NCI-H345 (cell line): Measurements from ENCODE around the gene GALC.
"Not testable (repeated sequence)": the region's sequence is repeated elsewhere in the genome, so short reads cannot be mapped to it uniquely, and the experiment has no call there.

Source experiments
- DNase-seq: peaks from one replicate; lab custom pipeline; 2025; lab: John Stamatoyannopoulos, UW

GALC gene

DNA sequence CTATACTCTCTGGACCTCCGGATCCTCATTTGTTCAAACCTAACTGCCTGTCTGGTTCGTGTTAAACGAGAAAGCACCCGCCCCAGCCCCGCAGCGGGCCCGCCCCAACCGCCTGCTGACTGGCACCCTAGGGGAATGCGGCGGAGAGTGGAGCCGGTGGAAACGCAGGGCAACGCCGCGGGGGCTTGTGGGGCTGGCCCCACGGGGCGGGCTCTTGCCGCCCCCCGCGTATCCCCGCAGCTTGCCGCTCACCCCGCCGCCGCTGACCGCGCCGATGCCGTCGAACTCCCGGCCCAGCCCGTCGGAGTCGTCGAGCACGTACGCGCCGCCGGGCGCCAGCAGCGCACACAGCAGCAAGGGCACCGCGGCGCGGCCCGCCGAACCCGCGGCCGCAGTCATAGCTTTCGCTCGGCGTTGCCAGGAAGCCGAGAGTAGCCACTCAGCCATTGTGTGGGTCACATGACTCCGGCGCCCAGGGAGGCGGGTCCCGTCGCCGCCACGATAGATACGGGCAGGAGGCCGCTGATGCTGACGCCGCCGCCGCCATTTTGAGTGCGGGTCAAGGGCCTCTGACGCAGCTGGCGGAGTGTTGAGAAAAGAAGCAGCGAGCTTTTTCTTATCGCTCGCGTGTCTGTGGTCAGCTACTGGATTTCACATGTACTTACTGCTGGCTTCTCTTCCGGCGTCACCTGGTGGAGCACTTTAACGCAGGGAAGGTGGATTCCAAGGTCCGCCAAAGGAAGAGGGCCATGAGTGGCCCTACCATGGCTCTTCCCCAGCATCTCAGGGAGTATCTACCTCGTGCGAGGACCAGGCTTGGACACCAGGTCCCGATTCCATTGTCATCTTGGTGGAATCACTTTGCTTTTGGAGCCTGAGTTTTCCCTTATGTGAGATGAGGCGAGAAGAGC lies at the start of gene GALC:
GALC (minus strand) TSS at position 465 of the 911 bp plus-strand sequence; CDS start at position 447, 18 bp downstream.
- DNase-seq = peak; percentile 89

DNA sequence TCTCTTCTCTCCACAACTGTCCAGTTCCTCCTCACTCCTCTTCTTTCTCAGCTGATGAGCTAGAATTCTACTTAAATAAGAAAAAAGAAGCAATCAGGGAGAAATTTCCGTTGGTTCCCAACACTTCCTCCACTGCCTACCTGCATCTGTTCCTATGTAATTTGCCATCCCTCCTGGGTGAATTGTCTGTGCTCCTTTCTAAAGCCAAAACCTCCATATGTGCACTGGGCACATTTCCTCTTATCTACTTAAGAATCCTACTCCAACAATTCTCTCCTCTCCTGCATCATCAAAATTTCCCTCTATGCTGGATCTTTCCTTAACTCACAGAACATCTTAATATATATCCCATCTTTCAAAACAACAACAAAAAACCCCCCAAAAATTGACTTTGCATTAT lies 47.2 kb upstream of the GALC start:
- no peak for DNase-seq

DNA sequence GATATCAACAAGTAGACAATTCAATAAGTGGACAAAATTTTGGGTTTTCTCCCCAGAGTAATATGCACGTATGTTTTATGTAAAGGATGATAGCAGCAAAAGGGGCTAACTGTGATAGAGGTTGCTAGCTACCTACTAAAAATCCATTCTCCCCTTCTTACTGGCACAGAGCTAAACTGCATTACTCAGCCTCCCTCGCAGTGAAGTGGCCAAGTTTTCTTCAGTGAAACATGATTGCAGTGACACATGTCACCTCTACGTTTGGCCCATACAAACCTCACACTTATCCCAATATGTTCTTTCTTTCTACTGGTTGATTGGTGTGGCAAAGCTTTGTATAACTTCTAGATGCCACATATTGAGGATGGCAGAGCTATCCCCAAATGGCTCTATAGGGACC lies 46.2 kb upstream of the GALC start:
- DNase-seq = no peak

DNA sequence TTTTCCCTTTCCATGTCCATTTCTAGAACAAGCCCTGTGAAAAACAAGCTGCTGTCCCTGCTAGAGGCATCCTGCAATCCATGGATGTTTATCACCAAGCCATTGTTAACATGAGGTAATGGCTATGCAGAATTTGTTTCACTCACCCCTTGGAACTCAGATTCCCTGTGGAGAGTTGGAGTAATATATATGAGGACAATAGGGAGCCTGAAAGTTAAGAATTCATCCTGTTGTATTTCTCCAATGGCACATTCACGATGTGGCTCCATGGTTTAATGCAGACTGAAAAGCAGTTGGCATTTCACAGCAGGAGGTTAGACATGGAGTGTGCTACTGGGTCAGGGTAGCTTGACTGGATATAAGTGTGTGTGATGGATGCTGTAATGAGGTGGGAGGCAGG lies 44.3 kb upstream of the GALC start:
- DNase-seq = peak; percentile 51

DNA sequence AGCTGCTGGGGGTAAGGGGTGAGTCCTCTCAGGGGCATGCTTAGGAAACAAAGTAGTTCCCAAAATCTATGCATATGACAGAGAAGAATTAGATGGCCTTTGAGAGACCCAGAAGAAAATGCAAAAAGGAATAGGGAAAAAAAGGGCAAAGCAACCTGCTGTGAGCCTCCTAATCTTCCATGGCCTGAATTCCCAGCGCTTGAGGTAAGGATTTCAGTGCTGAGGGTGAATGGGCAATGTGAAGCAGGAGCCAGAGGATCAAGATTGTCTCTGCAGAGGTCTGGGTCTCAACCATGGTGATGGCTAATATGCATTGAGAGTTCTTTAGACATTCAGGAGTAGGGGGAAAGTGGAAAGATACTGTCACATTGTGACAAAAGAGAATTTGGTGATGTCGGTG lies 43.4 kb upstream of the GALC start:
- DNase-seq = no peak

DNA sequence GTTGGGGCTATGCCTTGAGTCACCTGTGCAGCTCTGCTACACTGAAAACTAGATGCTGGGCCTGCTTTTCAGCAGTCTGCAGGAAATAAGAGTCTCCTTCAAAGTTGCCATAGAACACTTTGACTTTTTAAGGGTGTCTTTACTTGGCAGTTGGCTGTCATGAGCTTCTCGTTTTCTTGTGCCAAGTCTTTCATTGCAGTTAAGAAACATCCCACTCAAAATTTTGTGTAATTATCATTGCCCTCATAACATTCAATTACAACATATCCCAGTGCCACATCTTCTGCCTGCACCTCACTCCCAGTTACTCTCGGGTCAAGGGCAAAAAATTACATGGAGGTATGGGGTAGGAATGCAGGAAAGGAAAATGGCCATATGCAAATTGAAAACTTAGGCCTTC lies 41.1 kb upstream of the GALC start:
- no peak for DNase-seq

DNA sequence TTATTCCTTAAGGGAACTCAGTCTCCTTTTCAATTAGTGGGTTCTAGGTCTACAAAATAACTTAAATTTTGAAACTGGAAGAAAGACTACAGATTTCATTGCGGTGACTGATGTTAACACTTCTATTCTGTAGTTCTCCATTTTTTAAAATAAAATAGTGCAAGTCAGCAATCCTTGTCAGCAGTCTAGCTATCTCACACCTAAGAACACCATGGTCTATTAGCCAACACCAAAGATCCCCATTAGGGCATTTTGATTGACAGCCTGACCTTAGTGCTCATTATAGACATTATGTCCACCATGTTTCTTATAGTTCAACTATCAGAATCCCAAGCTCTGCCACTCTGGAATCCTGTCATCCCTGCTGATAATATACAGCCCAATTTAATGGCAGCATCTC lies 39.4 kb upstream of the GALC start:
- DNase-seq = no peak

DNA sequence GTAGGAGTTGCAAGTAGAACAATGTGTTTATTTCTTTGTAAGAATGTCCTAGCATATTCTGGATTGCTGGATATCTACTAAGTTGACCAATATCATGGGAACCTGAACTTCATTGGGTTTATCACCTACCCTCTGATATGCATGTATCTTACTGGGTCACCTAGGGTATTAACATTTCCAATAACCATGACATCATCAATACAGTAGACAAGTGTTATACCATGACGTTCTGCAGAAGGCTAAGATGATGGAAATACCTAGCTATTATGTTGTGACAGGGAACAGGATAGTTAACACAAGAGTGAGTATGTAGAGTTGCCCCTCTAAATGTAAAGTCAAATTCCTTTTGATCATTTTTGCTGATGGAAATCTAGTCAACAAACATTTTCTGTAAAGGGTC lies 37.9 kb upstream of the GALC start:
- no peak for DNase-seq

DNA sequence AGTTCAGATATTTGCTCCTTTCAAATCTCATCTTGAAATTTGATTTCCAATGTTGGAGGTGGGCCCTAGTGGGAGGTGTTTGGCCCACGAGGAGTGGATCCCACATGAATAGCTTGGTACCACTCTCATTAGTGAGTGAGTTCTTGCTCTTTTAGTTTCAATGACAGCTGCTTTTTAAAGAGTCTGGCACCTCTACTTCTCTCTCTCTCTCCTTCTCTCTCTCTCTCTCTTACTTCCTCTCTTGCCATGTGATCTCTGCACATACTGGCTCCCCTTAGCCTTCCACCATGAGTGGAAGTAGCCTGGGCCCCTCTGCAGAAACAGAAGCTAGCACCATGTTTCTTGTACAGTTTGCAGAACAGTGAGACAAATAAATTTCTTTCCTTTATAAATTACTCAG lies 37.1 kb upstream of the GALC start:
- no peak for DNase-seq

DNA sequence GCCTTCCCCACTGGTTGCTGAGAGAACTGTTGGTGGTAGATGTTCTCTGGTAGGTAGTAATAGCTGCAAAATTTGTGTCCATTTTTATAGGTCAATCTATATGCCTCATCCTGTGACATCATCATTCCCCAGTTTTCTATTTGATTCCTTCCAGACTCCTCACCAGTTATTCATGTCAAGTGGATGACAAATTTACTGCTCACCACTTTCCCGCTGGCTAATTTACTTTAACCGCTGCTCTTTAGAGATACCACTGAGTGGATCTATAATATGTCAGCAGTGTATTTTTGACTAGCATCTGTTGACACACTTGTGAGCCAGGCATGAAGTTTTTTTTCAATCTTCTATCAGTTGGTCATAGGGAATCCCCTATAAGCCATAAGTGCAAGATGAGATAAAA lies 36.5 kb upstream of the GALC start:
- no peak for DNase-seq

DNA sequence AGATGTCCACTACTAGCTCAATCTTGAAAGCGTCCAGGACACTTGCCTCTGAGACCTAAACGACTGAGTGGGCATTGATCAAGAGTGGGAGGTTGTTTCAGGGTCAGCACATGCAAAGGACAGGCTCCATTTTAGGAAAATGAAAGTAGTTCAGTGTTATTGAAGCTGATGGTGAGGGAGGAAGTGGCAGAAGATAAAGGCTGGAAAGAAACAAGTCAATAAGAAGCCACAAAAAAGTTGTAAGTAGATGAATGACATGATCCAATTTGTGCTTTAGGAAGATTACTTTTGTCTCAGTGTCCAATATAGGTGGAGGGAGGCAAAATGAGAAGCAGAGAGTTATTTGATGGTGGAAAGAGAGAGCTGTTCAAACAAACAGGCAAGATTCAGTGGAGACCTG lies 33.9 kb upstream of the GALC start:
- no peak for DNase-seq

DNA sequence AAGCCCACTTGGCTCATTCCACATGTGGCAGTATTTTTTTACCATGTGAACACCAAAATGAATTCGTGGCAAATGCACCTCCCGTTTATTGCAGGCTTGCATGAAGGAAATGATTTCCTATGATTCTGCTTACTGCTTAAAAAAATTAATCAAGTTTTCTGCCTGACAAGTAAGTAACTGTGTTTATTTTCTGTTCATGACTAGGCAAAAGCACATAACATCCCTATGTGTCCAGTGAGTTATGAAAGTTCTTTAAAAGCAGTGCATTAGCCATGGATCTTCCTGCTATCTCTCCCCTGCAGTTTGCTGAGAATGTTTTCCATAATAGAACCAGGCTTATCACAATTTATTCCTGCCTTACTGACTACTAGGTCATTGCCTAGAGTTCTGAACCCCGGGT lies 32.3 kb upstream of the GALC start:
- DNase-seq = no peak

DNA sequence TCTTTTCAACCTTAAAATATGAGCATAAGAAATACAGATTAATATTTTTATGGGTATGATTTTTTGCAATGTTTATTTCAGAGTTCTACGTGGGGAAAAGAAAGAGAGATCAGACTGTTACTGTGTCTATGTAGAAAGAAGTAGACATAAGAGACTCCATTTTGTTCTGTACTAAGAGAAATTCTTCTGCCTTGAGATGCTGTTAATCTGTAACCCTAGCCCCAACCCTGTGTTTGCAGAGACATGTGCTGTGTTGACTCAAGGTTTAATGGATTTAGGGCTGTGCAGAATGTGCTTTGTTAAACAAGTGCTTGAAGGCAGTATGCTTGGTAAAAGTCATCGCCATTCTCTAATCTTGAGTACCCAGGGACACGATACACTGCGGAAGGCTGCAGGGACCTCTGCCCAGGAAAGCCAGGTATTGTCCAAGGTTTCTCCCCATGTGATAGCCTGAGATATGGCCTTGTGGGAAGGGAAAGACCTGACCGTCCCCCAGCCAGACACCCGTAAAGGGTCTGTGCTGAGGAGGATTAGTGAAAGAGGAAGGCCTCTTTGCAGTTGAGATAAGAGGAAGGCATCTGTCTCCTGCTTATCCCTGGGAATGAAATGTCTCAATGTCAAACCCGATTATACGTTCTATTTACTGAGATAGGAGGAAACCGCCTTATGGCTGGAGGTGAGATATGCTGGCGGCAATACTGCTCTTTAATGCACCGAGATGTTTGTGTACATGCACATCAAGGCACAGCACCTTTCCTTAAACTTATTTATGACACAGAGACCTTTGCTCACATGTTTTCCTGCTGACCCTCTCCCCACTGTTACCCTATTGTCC lies 31.5 kb upstream of the GALC start:
- DNase-seq = not testable (repeated sequence)

DNA sequence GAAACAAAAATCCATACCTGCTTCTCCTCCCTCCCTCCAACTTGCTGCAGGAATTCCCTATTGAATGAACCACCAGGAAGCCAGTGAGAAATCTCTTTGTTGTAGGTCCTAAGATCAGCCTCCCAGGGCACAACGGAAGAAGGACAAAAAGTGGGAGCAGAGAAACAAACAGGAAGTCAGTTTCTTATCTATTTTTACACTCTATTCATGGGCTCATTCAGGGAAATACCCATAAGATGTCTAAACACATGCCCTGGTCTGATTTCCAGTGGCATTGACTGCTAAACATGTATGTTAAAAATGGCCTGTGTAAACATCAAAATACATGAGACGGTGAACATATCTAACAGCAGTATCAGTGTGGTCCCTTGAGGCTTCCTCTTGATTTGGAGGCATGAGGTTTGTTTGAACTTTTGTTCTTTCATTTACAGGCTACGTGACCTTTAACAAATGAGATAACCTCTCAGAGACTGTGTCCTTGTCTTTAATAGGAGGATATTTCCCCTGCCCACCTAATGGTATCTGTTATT lies 30.7 kb upstream of the GALC start:
- no peak for DNase-seq

DNA sequence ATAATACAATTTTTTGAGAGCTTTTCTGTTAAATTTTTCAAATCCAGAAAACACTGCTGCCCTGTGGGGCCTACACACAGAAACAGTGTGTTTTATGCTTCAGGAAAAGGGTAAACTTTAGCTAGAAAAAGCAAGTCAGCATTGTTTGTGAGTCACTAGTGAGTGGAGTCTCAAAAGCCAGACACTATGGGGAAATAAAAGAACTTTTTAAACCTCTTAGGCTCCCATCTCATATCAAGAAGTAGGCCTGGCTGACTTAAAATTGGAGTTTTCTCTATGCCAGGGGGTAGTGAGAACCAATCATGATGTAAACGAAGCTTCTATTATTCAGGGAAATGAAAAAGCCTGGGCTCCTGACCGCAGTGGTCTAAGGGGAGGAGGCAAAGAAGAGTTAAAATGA lies 24.6 kb upstream of the GALC start:
- no peak for DNase-seq

DNA sequence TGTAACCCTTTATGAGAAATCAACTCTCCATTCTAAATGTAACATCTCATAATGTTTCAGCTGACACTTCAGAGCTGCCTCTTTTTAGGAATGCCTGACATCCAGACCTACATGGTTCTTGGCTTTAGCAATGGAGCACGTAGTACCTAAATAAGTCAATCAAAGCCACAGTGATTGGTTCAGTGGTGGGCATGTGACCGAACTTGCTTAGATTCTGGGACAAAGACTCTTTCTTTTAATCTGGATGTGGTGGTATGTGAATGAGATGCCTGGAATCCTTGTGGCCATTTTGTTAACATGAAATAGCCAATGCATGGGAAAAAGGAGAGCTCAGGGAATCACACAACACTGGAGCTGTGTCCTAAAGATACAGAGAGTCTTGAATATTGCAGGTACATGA lies 23.8 kb upstream of the GALC start:
- no peak for DNase-seq

DNA sequence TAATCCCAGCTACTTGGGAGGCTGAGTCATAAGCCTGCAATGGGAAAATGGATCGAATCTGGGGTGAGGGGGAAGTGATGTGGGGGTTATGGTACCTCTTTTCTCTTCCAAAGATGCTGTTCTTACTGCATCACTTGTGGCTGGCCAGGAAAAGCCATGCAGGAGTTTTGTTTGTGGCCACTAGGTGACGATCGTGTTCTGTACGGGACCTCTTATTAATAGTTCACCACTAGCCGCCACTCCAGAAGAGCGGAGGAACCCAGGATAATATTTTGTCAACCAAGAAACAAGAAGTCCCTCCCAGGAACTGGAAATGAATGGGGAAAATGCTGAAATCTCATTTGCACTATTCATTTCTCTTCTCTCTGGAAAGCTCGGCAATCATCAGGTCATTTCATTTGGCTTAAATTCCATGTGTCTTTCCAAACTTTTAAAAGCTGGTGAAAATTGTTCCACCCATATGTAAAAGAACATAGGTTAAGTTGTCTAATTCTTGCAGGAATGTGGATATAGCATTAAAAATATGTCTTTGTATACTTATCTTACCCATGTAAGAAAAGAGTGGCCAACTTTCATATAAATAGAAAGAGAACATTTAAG lies 20.9 kb upstream of the GALC start:
- peak; percentile 61 for DNase-seq

DNA sequence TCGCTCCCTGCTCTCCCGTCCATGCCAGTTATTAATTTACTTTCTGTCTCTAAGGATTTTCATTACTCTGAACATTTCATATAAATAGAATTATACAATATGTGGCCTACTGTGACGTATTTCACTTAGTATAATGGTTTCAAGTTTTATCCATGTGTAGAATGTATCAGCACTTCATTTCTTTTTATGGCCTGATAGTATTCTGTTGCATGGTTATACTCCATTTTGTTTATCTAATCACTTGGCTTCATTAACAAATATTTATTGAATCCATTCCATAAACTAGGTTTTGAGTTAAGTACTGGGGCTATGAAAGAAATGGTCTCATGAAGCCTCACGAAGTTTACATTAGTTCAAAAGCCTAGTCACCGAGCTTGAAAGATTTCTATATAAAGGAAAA lies 19.5 kb upstream of the GALC start:
- no peak for DNase-seq

DNA sequence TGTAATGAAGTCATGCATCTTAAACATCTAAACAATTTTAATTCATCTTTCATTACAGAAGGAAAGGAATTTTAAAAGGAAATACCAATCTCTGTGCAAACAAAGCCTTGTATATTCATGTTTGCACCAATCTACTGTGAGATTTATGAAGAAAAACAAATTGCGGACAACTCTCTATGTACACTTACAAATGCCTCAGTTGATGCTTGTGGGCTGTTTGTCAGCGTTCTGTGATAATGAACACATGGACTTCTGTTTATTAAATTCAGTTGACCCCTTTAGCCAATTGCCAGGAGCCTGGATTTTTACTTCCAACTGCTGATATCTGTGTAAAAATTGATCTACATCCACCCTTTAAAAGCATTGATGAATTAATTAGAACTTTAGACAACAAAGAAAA lies 17.3 kb upstream of the GALC start:
- DNase-seq = no peak

DNA sequence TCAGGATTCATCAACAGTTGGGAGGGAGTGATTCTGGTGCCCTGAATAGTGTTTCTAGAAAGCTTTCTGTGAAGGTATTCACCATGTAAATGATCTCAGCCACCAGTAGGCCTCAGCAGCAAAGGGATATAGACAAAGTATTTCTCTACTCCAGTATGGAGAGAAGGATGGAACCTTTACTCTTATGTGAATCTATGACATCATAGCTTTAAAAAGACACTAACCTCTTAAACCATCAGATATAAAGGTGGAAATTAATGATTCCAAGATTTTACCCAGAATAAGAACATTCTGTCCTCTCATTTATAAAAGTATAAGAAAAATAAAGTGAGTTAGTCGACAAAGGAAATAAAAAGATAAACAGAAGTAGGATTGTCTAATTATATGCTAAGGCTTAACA lies 16.5 kb upstream of the GALC start:
- DNase-seq = no peak

DNA sequence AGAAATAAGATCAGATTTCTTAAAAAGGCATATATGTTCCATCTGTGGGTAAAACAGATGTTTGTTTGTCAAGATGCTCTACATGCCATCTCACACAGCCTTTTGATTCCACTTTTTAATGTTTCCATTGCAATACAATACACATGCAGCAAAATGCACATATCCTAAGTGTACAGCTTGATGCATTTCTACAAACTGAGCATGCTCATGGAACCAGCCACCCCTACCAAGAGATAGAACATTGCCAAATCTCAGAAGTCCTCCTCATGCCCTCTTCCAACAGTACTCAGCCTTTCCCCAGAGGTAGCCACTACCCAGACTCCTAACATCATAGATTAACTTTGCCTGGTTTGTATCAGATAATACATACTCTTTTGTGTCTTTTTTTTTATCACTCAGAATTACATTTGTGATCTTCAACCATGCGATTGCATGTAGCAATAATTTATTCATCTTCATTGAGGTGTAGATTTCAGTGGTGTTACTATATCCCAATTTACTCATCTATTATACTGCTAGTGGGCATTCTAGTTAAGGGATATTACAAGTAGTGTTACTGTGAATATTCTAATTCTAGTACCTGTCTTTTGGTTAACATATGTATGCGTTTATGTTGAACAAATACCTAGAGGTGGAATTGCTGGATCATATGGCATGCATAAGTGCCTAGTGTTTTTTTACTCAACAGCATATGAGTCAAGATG lies 15.2 kb upstream of the GALC start:
- DNase-seq = no peak

DNA sequence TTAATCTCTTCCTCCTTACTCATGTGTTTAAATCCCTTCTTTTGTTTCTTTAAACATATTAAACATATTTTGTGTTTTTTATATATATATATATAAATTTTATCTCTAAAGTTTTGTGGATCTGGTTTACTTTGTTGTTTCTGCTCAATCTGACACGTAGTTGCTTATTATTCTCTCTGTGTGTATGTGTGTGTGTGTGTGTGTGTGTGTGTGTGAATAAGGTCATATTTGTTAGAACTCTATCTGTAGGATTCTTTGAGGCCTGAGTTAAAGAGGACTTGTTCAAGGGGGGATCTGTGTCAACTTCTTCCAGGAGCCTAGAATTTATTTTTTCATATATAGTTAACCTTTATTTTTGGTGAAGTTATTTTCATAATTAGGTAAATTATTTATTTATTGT lies 14.6 kb upstream of the GALC start:
- DNase-seq = no peak
